Activated naive CD4-positive, alpha-beta T cell (primary cell): Measurements from ENCODE around the gene PRDM16.
A peak's percentile ranks its signal among the peaks of the same experiment; 100 is the strongest.

ENCODE experiments used
- DNase-seq, 4 experiments: peaks; one replicate each; lab custom pipeline; 2025; lab: John Stamatoyannopoulos, UW

Gene PRDM16

GRCh38 chr1:3451994-3452865 is 383.2 kb downstream of the PRDM16 start:
- DNase-seq: no peak

DNA sequence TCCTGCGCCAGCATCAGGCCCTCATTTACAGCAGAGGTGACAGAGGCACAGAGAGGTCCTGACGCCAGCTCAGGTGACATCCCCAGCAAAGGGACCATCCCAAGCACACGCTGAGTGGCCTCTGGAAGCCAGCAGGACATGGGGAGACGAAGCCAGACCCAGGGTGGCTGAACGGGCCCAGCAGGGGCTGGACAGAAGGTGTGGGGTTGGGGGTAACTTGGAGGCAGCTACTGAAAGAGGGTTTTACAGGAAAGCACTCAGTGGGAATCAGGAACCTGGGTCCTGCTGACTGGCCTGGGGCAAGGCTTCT is 383.8 kb downstream of the PRDM16 start:
- no peak for DNase-seq

DNA sequence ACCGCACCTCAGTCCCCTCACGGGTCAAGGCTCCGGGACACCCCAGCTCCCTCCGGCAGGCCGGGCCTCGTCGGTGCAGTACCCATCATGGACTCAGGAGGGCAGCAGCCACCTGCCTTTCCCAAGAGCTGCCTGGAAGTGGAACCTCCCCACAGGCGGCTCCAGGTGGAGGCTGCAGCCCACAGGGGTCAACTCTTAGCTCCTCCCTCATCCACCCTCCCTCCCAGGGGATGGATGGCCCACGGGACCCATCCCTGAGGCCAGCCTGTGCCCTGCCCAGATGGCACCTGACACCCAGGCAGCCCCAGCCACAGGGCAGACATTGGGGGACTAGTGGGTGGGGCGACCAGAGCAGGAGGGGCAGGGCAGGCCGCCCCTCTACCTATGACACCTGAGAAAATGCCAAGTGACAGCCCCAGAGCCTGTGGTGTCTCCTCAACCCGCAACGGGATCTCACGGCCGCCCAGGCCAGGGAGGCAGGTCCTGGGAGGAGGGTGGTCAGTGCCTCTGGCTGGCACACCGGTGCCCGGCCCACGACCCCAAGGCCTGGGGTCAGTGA is 384.3 kb downstream of the PRDM16 start:
- peak; percentile 63 to 69 (median 65) for DNase-seq

DNA sequence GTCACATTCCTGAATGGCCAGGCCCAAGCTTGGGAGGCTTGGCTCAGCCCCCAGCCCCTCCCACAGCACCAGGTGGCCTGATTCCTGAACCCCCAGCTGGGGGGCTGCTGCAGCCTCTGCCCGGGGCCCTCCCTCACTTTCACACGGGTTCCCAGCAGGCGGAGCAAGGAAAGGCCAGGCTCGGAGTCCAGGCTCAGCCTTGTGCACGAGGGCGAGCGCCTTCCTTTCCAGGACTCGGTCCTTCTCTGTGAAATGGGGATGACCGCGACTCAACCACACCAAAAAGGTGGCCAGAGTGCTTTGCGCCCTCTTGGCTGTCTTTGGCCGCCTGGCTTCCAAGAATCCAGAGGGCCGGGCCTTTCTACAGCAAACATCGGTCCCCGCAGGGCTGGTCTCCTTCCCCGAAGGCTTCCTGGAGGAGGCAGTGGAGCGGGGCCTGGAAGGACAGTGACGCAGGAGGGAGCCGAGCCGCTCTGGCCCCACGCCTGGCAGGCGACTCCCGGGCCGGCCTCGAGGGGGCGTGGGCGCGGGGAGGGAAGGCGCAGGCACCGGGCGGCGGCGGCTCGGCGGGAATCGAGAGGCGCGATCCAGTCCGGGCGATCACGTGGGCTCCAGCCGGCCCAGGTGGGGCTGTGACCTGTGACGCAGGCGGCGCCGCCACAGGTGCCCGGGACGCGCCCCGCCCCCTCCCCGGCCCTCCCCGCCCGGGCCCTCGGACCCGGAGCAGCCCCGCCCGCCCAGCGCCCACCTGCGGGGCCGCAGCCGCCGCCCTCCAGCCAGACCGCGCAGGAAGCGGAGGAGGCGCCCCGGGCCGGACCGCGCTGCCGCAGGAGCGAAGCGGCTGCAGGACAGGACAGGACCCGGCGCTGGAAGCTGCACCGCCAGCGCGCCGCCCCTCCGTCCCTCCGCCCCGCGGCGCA is 385.1 kb downstream of the PRDM16 start, which contains the start of gene ARHGEF16:
TSS of gene ARHGEF16 (plus strand) at position 775 of the 920 bp plus-strand sequence. CDS start 8,420 bp downstream, outside the sequence.
- peak in 1 of 4 experiments; percentile 22 for DNase-seq

- DNase-seq: peak in 1 of 4 experiments; percentile 20
These were observed 386.0 kb downstream of the PRDM16 start for GRCh38 chr1:3454811-3455618.

GRCh38 chr1:3455670-3456448 is 386.9 kb downstream of the PRDM16 start:
- DNase-seq: no peak

GRCh38 chr1:3456449-3456963 is 387.5 kb downstream of the PRDM16 start:
- DNase-seq: no peak

- no peak for DNase-seq
These were observed 388.2 kb downstream of the PRDM16 start for GRCh38 chr1:3456964-3457909.

DNA sequence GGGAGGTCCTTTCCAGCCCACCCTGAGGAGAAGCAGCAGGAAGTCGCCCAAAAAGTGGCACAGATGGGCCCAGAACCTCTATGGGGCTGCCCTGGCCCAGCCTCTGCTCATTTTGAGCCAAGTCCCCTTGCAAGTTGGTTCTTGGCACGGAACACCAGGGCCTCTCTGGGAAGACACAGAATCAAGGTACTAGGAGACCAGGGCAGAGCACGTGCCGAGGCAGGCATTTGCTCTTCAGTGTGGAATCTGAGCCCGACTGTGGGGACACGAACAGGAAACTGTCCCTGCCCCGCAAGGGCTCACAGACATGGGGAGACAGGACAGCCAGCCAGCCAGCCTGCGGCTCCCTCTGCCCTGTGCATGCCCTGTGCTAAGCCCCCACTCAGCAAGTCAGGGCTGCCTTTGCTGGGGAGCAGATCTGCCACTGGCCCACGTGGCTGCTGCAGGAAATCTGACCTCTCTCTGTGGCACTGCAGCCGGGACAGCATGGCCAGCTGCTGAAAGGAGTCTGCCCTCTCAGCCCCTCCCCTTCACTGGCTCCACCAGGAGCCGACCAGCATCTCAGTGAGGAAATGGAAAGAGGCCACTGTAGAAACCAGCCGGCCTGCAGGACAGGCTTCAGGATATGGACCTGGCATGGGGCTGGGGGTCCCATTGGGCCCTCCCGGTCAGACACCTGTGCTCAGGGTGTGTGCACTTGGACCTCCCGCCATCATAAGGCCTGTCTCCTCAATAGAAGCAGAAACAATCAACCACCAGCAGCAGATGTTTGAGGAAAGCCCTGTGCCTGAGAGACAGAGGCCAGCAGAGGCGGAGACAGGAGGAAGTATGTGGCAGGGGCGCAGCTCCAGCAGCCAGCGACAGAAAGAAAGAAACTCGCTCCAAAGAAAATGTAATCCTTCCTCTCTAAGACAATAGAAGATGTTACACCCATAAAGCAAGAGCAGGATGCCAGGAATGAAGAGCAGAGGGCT is 389.2 kb downstream of the PRDM16 start:
- no peak for DNase-seq

GRCh38 chr1:3459051-3459908 is 390.3 kb downstream of the PRDM16 start:
- no peak for DNase-seq

DNA sequence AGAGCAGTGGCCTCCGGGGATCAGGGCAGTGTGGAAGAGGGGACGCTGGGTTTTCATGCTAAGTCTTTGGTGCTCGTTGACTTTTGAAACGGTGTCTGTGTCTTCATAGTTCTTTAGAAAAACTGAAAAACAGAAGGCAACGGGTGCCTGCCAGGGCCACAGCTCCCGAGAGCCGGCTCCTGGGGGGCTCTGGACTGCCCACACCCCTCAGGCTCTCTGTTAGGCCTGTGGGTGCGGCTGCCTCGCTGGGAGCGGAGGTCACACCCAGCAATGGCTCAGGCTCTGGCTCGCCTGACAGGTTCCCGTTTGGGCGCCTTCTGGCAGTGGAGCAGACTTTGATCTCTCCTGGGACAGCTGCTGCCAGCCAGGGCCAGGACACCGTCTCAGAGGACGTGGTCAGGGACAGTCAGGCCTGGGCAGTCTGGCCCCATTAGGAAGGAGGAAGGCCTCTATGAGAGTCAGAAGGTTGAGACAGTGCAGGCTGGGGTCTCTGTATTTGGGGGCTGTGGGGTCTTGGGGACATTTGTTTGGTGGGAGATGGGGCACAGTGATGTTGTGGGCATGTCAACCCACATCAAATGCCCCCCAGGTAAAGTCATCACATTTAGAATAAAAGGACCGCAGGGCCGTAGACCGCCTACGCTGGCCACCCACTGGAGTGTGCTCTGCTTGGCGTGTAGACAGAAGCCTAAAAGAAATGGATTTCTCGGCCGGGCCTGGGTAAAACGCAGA is 391.1 kb downstream of the PRDM16 start:
- DNase-seq: no peak

GRCh38 chr1:3460672-3461131 is 391.7 kb downstream of the PRDM16 start:
- no peak for DNase-seq

DNA sequence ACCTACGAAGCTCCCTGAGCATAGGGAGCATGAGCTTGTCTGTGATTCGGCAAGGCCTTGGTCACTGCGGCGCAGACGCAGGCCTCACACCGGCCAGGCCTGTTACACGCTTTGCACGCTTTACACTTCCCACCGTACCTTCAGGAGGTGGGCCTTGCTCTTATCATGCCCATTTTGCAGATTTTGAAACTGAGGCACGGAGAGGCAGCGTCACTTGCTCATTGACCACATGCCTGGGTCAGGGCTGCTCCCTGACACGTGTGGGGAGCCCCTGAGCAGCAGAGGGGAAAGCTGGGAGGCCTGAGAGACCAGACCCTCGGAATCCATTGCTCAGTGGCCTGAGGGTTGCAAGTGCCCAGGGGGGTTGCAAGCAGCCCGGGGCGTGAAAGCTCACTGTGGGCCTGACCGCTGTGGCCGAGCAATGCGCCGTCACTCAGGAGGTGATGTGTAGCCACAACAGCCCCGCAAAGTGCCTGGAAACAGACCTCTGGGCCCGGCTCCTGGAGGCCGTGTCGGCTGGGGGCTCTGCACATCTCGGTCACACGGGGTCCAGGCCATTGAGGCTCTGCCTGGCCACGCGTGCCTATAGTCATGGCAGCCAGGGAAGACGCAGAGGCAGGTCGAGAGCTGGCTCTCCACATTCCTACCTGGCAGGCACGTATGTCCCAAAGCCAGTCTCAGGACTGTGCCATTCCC is 392.4 kb downstream of the PRDM16 start:
- no peak for DNase-seq

DNA sequence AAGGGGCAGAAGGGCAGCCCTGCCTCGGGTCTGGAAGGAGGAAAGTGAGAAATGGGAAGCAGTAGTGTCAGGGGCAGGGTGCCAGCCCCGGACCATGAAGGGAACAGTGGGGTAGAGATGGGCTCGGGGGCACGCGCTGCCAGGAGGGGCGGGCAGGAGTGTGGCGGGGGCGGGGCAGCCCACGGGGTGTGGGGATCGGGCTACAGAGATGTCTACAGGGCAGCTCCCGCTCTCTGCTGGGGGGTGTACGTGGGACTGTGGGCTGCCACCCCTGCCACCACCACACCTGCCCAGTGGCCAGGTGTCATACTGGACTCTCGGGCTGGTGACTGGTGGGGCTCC is 392.9 kb downstream of the PRDM16 start:
- no peak for DNase-seq

- DNase-seq: no peak
These were observed 393.5 kb downstream of the PRDM16 start for GRCh38 chr1:3462356-3463012.
